Upper lobe of right lung (tissue), 1 donor: ENCODE data around the gene GRID2. TPM values are rescaled to one million over a fixed set of nuclear protein-coding genes. Genes with fewer than 3 reads are reported as not detected.
"Not testable (repeated sequence)": the region's sequence is repeated elsewhere in the genome, so short reads cannot be mapped to it uniquely, and the experiment has no call there.

Experiments used
- ATAC-seq: fragments of 200-7000 bp; cut with Tn5 transposase; one replicate; pipeline ENCODE4 v1.9.1; 2020; ENCODE audit warnings: mild to moderate bottlenecking, moderate library complexity
- DNase-seq: peaks from one replicate; pipeline ENCODE4 v3.0.0-alpha.2; 2020
- H3K27ac ChIP-seq: fragments of 200-600 bp; one replicate; pipeline ENCODE4 v1.8.0; 2022
- H3K27me3 ChIP-seq: fragments of 200-600 bp; one replicate; pipeline ENCODE4 v1.8.0; 2022; ENCODE audit warnings: mild to moderate bottlenecking
- H3K36me3 ChIP-seq: fragments of 200-600 bp; one replicate; pipeline ENCODE4 v1.8.0; 2022
- H3K4me1 ChIP-seq: fragments of 200-600 bp; one replicate; pipeline ENCODE4 v1.8.0; 2022
- H3K4me3 ChIP-seq: fragments of 200-600 bp; one replicate; pipeline ENCODE4 v1.8.0; 2022; ENCODE audit warnings: mild to moderate bottlenecking
- H3K9me3 ChIP-seq: fragments of 200-600 bp; one replicate; pipeline ENCODE4 v1.8.0; 2022
- intact Hi-C: fragments of 100-400 bp; cut with DNase I; formaldehyde crosslinking; loops from one replicate; pipeline ENCODE4 v1.11.0; 2022
- total RNA-seq: library from RNA; stranded (reverse); fragmentation: NEBNext Ultra II Directional; extraction: Animal tissue kit (Norgen Biotek cat#: 25700); gene quantifications from one replicate; pipeline ENCODE4 v1.2.1, GENCODE V29; 2021
- TF ChIP-seq, protein P1 (sequence below): fragments of 200-600 bp; IDR thresholded peaks from one replicate; pipeline ENCODE4 v1.8.0; 2022; ENCODE audit warnings: antibody characterized with exemption
- donor health status: DM: no; HTN: yes; CAD: no; lungs with severe emphysema.

Gene GRID2
- total RNA-seq, 1 donor from 2014 or later: not detected

DNA sequence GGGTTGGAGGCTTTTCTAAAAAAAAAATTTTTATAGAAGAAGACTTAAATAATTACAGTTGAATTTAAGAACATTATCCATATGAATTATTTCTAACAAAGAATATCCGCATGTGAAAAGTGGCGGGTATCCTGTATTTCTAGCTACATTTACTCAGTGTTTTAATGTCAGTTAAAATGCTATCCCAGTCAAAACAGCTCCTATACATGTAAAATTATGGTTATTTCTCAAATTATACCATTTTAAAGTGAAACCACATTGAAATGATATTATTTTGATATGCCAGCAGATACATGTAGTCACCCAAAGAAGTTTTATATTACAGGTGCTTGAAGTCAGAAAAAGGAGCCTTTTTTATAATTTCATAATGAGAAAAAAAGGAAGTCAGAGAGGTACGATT is 1356.3 kb downstream of the GRID2 start:
- TF ChIP-seq, protein P1, sequence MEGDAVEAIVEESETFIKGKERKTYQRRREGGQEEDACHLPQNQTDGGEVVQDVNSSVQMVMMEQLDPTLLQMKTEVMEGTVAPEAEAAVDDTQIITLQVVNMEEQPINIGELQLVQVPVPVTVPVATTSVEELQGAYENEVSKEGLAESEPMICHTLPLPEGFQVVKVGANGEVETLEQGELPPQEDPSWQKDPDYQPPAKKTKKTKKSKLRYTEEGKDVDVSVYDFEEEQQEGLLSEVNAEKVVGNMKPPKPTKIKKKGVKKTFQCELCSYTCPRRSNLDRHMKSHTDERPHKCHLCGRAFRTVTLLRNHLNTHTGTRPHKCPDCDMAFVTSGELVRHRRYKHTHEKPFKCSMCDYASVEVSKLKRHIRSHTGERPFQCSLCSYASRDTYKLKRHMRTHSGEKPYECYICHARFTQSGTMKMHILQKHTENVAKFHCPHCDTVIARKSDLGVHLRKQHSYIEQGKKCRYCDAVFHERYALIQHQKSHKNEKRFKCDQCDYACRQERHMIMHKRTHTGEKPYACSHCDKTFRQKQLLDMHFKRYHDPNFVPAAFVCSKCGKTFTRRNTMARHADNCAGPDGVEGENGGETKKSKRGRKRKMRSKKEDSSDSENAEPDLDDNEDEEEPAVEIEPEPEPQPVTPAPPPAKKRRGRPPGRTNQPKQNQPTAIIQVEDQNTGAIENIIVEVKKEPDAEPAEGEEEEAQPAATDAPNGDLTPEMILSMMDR: no peak
- H3K4me1 ChIP-seq: no peaks in the 10 kb centered on the region
- intact Hi-C loops: no loop called here
- no peaks in the 10 kb centered on the region for H3K36me3 ChIP-seq
- ATAC-seq: no peak
- H3K9me3 ChIP-seq: no peaks in the 10 kb centered on the region
- H3K27me3 ChIP-seq: no peaks in the 10 kb centered on the region
- no peak overlapping the region for H3K27ac ChIP-seq
- H3K4me3 ChIP-seq: no peak overlapping the region
- no peak for DNase-seq

DNA sequence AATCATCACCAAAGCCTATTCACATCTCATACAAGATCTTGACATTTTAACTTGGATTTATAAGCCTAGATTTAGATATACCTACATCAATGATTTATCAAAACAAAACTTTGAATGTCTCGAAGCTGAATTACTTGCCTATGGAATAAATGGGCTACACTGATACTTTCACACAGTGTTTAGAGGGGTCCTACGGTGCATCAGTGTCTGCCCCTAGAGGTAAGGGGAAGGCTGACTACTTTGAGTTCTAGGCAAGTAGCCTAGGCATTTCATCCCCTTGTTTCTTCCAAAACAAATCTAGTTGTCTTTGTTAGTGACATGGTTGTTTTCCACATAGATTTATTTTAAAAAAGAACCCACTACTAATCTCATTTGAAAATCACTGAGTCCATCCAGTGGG is 1366.7 kb downstream of the GRID2 start:
- intact Hi-C loops: no loop called here
- ATAC-seq: no peak
- H3K4me1 ChIP-seq: no peaks in the 10 kb centered on the region

DNA sequence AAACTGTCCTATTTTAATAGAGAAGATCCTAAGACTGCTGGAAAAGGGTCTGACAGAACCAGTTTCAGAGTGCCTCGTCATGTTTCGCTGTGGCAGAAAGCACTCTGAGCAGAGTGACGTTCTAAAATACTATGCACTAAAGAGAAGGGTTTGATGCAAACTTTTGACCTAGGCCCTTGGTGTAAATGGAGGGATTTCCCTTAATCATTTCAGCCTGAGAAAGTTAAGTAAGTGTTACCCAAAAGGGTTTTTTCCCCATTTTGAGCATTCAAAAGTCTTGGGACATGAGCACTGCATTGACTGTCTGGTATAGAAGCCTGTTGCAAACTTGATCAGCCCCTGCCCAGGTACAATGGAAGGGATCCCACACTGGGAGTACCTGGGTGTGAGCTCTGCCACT is 1367.3 kb downstream of the GRID2 start:
- H3K36me3 ChIP-seq: no peaks in the 10 kb centered on the region
- ATAC-seq (no peak), DNase-seq (no peak)
- H3K9me3 ChIP-seq: no peaks in the 10 kb centered on the region
- intact Hi-C loops: no loop called here
- no peak overlapping the region for H3K4me3 ChIP-seq
- TF ChIP-seq, protein P1: no peak
- H3K4me1 ChIP-seq: no peaks in the 10 kb centered on the region
- no peaks in the 10 kb centered on the region for H3K27me3 ChIP-seq
- no peak overlapping the region for H3K27ac ChIP-seq

More for the DNA sequence above, 1366.7 kb downstream of the GRID2 start:
- TF ChIP-seq, protein P1: no peak
- H3K36me3 ChIP-seq: no peaks in the 10 kb centered on the region
- no peaks in the 10 kb centered on the region for H3K27me3 ChIP-seq
- no peaks in the 10 kb centered on the region for H3K9me3 ChIP-seq
- no peak overlapping the region for H3K27ac ChIP-seq
- no peak for DNase-seq
- no peak overlapping the region for H3K4me3 ChIP-seq

DNA sequence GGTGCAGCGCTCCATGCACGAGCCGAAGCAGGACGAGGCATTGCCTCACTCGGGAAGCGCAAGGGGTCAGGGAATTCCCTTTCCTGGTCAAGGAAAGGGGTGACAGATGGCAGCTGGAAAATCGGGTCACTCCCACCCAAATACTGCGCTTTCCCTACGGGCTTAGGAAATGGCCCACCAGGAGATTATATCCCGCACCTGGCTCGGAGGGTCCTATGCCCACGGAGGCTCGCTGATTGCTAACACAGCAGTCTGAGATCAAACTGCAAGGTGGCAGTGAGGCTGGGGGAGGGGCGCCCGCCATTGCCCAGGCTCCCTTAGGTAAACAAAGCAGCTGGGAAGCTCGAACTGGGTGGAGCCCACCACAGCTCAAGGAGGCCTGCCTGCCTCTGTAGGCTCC is 1373.2 kb downstream of the GRID2 start:
- H3K4me1 ChIP-seq, H3K27me3 ChIP-seq, ATAC-seq, H3K4me3 ChIP-seq, H3K27ac ChIP-seq, H3K36me3 ChIP-seq, DNase-seq, intact Hi-C loops, H3K9me3 ChIP-seq: not testable (repeated sequence)

DNA sequence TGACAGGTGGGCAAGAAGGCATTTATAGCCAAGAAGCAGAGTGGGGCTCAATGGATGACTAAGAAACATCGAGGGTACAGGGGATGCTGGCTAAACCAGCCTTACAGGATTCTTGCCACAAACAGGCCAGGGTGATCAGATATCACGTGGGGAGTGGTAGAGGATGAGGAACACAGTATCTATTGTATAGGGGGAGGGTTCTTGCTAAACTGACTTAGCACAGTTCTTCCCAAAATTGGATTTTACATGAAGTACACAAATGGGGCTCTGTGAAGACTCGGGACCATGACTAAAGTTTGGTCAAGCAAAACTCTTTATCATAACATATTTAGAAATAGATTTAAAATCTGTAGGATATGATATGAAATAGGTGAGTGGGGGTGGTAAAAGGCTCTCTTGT is 1380.8 kb downstream of the GRID2 start:
- H3K27me3 ChIP-seq: no peaks in the 10 kb centered on the region
- intact Hi-C loops: no loop called here
- H3K9me3 ChIP-seq: no peaks in the 10 kb centered on the region
- H3K36me3 ChIP-seq: no peaks in the 10 kb centered on the region
- H3K27ac ChIP-seq: no peak overlapping the region
- no peaks in the 10 kb centered on the region for H3K4me1 ChIP-seq
- no peak overlapping the region for H3K4me3 ChIP-seq
- ATAC-seq: no peak
- DNase-seq: no peak
- TF ChIP-seq, protein P1: no peak

DNA sequence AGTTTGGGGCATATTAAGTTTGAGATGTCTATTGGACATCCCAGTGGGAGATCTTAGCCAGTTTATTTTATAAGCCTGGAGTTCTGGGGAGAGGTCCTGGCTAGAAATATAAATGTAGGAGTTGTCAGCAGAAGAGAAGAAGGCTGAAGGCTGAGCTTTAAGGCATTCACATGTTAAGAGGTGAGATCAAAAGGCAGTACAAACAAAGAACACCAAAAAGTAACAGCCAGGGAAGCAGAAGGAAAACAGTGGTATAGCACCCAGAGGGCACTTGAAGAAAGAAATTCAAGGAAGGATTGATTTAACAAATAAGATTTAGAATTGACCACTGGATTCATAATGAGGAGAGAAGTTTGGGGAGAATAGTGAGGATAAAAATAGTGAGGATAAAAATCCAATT is 1383.5 kb downstream of the GRID2 start:
- TF ChIP-seq, protein P1: no peak
- DNase-seq (no peak), ATAC-seq (no peak)
- H3K4me3 ChIP-seq: no peak overlapping the region
- H3K36me3 ChIP-seq: no peaks in the 10 kb centered on the region
- H3K27me3 ChIP-seq: no peaks in the 10 kb centered on the region
- intact Hi-C loops: no loop called here
- H3K4me1 ChIP-seq: no peaks in the 10 kb centered on the region
- no peaks in the 10 kb centered on the region for H3K9me3 ChIP-seq
- H3K27ac ChIP-seq: no peak overlapping the region
